GM21529 (cell line): ENCODE results near the gene DUSP5.
"Not testable (repeated sequence)": the region's sequence is repeated elsewhere in the genome, so short reads cannot be mapped to it uniquely, and the experiment has no call there.

Source experiments
- ATAC-seq: cut with Tn5 transposase; IDR thresholded peaks from one replicate; pipeline ENCODE4 v1.9.1; 2021; ENCODE audit not compliant: unreplicated experiment

DUSP5 gene

GRCh38 chr10:110514848-110515247 lies 17.1 kb downstream of the DUSP5 start:
- no peak for ATAC-seq

- ATAC-seq: no peak
Measured at GRCh38 chr10:110516815-110517492, 19.2 kb downstream of the DUSP5 start.

- no peak for ATAC-seq
Measured at GRCh38 chr10:110522365-110522988, 24.8 kb downstream of the DUSP5 start.

GRCh38 chr10:110523736-110524135 lies 26.0 kb downstream of the DUSP5 start:
- ATAC-seq: no peak

- ATAC-seq: no peak
Measured at GRCh38 chr10:110524179-110524858, 26.6 kb downstream of the DUSP5 start.

DNA sequence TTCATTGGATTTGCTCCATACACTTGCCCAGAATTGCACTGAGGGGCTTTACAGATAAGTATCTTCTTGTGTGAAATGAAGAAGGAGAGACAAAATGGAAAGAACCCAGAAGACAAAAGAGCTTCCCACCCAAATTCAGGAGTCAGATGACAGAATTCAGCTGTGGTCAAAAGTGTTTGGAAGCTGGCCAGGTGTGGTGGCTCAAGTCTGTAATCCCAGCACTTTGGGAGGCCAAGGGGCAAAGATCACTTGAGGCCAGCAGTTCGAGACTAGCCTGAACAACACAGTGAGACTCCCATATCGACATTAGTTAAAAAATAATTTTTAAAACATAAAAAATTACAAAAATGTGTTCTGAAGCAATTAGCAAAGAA lies 27.1 kb downstream of the DUSP5 start:
- no peak for ATAC-seq

GRCh38 chr10:110525349-110526260 lies 27.9 kb downstream of the DUSP5 start:
- no peak for ATAC-seq

DNA sequence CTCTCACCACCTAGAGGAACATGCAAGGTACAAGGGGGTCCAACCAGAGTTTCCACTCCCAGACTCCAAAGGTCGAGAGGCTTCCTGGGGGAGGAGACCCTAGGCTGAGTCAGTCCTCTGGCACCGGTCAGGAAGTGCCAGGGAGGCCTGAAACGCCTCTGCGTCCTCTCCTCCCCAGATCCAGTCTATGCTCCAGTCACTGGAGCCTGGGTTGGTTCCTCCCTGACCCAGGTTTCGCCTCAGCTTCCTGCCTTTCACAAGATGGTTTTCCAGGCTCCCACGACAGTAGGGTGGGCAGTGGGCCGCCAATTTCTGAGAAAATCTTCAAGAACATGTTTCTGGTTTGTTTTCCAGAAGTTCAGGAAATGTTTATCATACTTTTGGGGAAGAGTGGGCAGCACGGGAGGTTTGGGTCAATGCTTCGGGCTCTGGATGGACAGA lies 30.0 kb downstream of the DUSP5 start:
- ATAC-seq: no peak

DNA sequence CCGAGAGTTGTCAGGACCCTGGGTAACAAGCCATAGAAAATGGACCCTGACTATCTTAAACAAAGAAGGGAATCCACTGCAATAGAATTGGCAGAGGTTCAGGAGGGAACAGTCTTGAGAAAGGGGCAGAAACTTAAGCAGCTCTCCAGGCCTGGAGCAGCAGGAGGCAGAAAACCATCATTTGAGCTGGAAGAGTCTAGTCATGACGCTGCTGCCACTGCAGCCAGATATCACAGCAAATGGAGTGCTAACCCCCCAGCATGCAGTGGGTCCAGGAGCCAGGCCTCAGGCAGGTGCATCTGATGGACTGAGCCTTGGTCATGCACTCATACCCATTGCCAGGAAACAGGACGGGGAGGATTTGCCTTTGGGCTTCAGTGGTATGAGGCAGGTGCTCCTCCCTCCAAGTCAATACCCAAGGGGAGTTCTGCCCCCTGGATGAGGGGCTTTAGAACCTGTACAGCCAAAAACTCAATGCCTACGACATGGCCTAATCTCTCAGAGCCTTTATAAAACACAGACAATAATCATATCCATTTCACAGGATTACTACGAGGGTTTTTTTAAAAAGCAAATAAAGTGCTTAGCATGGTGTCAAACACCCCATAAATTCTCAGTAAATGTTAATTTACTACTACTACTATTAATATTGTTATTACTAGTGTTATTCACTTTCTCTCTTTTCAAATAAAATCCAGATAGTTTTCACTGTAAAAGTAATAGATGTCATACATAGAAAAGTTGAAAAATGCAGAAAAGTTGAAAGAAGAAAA lies 30.7 kb downstream of the DUSP5 start:
- peak; percentile 12 for ATAC-seq

- peak; percentile 81 for ATAC-seq
Measured at GRCh38 chr10:110528997-110529524, 31.4 kb downstream of the DUSP5 start.

DNA sequence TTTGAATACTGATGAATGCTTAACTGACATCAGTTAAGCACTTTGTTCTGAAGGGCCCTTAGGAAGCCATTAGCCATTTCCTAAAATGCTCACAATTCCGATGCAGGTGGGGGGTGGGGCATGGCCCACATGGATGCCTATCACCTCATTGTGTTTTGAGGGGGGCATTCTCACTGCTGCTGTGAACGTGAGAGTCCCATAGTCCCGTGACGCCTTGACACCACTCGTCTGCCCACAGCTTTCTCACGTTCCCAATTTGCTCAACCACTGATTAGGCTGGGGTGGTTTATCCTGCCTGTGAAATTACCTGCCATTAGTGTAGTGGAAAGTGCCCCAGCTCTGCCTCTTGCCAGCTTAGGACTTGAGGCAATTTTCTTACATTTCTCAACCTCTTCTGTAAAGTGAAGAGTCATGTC lies 31.9 kb downstream of the DUSP5 start:
- ATAC-seq: no peak

DNA sequence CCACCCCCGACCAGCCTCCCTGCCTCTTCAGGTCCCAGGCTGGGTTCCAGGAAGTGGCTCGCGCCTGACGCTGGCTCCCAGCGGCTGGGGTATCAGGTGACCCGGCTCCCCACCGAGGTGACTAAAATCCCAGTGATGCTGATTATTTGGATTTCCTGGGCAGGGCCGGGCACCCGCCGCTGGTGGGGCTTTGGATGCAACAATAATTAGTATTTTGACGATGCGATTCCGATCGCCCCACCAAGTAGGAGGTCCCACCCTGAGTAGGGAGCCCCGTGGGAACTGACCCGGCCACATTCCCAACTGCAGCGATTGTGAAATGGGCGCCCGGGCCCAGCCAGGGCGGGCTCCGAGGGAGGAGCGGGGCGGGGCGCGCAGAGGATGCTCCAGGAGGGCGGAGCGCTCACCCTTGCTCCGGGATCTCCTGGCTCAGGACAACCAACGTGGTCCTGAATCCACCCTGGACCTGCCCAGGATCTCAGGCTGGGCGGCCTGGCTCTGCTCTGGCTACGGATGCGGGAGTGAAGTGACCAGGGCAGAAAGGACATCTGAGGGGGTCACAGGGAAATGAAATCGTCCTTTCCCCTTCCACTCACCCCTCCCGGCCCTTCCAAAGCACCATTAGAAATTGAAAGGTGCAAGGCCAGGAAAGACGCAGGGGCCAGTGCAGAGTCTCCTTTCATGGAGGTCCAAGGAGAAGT lies 32.6 kb downstream of the DUSP5 start:
- ATAC-seq: no peak

- no peak for ATAC-seq
Measured at GRCh38 chr10:110531687-110532086, 34.0 kb downstream of the DUSP5 start.

DNA sequence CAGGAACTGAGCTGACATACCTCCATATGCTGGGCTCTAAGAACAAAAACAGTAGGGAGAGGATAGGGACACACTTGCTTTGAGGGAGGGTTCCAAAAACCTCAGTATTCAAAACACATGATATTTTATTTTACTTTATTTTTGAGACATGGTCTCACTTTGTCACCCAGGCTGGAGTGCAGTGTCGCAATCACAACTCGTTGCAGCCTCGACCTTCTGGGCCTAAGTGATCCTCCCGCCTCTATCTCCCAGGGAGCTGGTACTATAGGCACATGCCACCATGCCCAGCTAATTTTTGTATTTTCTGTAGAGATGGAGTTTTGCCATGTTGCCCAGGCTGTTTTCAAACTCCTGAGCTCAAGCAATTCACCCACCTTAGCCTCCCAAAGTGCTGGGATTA lies 34.9 kb downstream of the DUSP5 start:
- ATAC-seq: not testable (repeated sequence)

DNA sequence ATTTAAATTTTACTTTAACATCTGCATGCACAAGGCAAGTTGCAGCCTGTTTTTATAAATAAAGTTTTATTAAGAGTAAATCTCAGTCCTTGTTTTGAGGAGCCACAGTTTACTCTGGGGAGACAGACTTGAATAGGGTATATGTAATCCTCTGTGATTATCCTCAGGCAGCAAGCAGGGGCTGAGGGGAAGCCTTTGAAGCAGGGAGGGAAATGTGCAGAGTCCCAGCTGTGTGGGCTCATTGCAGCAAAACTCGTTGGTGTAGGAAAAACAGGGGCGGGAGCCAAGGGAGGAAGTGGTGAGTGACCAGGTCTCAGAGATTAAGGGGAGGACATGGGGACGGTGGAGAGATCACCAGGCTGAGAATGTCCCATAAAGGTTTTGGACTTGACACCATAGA lies 35.4 kb downstream of the DUSP5 start:
- ATAC-seq: no peak

DNA sequence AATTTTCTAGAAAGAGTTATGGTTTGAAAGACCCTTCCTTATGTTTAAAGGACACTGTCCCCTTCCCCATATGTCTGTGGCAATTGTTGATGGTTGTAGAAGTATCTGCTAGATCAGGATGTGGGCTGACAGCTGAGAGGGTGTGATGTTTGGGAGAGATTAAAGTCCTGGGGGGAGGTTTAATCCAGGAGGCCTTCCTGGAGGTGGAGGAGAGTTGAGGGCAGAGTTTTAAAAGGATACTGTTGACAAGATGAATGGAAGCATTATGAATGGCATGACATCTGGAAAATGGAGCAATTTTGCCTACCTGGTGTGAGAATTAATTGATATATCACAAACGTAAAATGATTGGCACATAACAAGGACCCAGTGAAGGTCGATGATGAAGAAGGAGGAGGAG lies 36.9 kb downstream of the DUSP5 start:
- no peak for ATAC-seq

DNA sequence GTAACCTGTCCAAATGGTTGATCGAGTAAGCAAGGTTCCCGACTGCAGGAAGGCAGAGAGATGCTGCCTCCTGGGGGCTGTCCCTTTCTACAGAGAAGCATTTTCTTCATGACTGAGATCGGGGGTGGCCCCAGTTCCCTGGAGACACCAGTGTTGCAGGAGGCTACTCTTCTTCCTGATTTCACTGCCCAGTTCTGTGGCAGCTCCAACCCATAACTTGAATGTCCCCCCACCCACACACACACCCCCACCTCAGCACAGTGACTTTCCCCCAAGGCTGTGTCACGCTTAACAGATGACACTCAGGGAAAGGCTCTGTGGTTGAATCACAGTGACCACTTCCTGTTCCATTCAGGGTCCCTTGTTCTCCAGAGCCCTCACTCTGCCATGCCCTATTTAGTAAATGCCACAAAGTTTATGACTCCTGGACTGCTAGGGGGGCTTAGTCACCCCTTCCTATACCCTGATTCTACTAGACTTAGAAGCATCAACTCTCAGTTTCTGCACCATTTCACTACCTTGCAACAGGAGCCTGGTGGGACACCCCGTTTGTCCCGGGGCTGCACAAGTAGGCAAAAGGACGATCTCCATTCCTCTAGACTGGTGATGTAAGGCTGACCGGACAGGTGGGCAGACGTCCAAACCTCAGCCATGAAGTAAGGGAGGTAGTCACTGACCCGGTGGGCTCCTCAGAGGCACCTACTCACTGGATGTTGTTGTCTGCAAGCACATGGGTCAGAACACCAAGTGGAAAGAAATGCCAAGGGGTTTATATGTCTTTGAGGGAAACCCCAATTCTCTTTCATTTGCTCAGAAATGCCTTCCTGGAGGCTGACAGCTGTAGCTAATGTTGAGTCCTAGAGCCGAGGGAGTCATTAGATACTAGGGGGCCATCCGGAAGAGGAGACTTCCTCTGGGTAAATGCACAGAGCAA lies 38.5 kb downstream of the DUSP5 start:
- ATAC-seq: peak; percentile 82

GRCh38 chr10:110539091-110539490 lies 41.4 kb downstream of the DUSP5 start:
- no peak for ATAC-seq

- ATAC-seq: no peak
Measured at GRCh38 chr10:110540031-110540430, 42.3 kb downstream of the DUSP5 start.
